Osteocyte (in vitro differentiated cells): Measurements from ENCODE around the gene HTT. TPM values are rescaled to one million over a fixed set of nuclear protein-coding genes. Genes with fewer than 3 reads are reported as not detected.
A peak's percentile ranks its signal among the peaks of the same experiment; 100 is the strongest.

Experiments
- DNase-seq: peaks from one replicate; pipeline ENCODE4 v3.0.0; 2021; ENCODE audit warnings: mixed read lengths; ENCODE audit not compliant: unreplicated experiment; ENCODE audit errors: extremely low spot score
- H3K27ac Mint-ChIP-seq: one replicate; pipeline ENCODE4 v1.8.0; 2021; ENCODE audit warnings: mild to moderate bottlenecking, mixed read lengths; ENCODE audit not compliant: unreplicated experiment
- H3K27me3 Mint-ChIP-seq: one replicate; pipeline ENCODE4 v1.8.0; 2021; ENCODE audit warnings: mixed read lengths; ENCODE audit not compliant: unreplicated experiment
- H3K36me3 Mint-ChIP-seq: one replicate; pipeline ENCODE4 v1.8.0; 2021; ENCODE audit warnings: mixed read lengths; ENCODE audit not compliant: unreplicated experiment
- H3K4me1 Mint-ChIP-seq: one replicate; pipeline ENCODE4 v1.8.0; 2021; ENCODE audit warnings: mixed read lengths; ENCODE audit not compliant: unreplicated experiment
- H3K4me3 Mint-ChIP-seq: one replicate; pipeline ENCODE4 v1.8.0; 2021; ENCODE audit warnings: mild to moderate bottlenecking, moderate library complexity, mixed read lengths; ENCODE audit not compliant: unreplicated experiment
- H3K9me3 Mint-ChIP-seq: one replicate; pipeline ENCODE4 v1.8.0; 2021; ENCODE audit warnings: mixed read lengths; ENCODE audit not compliant: unreplicated experiment
- CTCF ChIP-seq: fragments of 200-600 bp; sonication (generic); IDR thresholded peaks from 2 replicates; pipeline ENCODE4 v1.5.0; 2021; ENCODE audit warnings: antibody characterized with exemption, mild to moderate bottlenecking, moderate library complexity
- total RNA-seq: library from RNA; stranded (reverse); gene quantifications from 2 replicates; pipeline ENCODE4 v1.2.1, GENCODE V29; 2021

Gene HTT
- total RNA-seq, 1 donor from 2014 or later = 51.3 TPM

DNA sequence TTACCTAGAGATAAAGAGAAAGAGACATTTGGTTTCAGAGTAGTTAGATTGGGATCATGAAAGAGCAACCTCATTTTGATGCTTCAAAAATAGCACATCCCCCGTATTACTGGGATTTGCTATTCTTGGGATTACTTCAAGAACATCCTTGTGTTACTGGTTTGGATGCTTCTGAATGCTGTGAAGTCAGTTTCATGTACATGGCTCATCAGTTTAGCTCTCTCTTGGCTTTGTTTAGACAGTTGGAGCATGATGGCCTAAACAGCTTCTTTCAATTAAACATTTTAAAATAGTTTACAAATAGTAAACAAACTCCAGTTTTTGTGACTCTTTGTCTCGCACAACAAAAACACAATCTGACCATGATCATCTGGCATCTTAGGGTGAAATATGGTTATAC, 23.9 kb downstream of the HTT start:
- peaks cover 28% of the 10 kb centered on the region for H3K36me3 Mint-ChIP-seq

DNA sequence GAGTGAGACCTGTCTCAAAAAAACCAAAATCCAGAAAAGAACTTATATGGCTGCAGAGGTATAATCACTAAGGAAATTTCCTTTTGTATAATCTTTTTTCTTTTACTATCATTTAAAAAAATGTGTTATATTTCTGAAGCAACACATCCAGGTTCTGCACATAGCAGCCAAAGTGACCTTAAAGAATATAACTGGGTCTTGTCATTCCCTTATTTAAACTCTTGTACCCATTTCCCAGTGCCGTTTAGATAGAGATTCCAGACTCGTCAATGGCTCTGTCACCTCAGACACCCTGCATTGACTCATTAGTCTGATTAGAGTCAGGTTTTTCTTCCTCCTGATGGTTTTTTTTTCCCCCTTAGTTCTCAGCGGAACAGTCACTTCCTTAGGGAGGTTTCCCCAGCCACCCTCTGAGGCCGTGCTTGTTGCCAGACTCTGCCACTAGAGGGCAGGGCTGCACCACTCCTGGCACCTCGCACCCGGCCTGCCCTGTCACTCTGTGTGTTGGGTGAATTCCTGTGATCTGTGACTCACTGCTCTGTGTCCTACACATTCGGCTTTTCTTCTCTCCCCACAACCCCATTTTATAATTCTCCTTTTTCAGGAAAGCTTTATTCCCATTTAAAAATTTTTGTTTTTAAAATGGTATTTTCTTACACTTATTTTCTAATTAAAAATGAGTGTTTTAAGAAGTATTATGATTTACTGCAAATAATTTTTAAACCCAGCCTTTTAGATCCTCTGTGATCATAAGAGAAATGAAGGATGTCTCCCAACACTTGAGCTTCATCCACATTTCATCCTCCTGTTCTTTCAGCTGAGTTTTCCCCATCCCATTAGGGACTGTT, 32.1 kb downstream of the HTT start:
- DNase-seq = peak; percentile 95
- Mint-ChIP-seq H3K27me3 (no peaks in the 10 kb centered on the region), H3K36me3 (peaks cover 33% of the 10 kb centered on the region), H3K4me3 (no peak overlapping the region), H3K9me3 (no peaks in the 10 kb centered on the region), H3K4me1 (peaks cover 20% of the 10 kb centered on the region), H3K27ac (peak overlapping the region; percentile 81)
- TF ChIP-seq CTCF = peak; percentile 99

More for the DNA sequence above, 23.9 kb downstream of the HTT start:
- Mint-ChIP-seq H3K4me3 (no peak overlapping the region), H3K27ac (no peak overlapping the region), H3K27me3 (no peaks in the 10 kb centered on the region), H3K9me3 (no peaks in the 10 kb centered on the region), H3K4me1 (no peaks in the 10 kb centered on the region)
- no peak for TF ChIP-seq CTCF
- DNase-seq = no peak

- no peak overlapping the region for H3K27ac Mint-ChIP-seq
- H3K36me3 Mint-ChIP-seq = peaks cover 27% of the 10 kb centered on the region
- H3K4me1 Mint-ChIP-seq = peaks cover 27% of the 10 kb centered on the region
- no peaks in the 10 kb centered on the region for H3K27me3 Mint-ChIP-seq
- no peak for DNase-seq
- no peaks in the 10 kb centered on the region for H3K9me3 Mint-ChIP-seq
- TF ChIP-seq CTCF = no peak
- no peak overlapping the region for H3K4me3 Mint-ChIP-seq
These were observed 32.8 kb downstream of the HTT start for GRCh38 chr4:3107271-3107670.

DNA sequence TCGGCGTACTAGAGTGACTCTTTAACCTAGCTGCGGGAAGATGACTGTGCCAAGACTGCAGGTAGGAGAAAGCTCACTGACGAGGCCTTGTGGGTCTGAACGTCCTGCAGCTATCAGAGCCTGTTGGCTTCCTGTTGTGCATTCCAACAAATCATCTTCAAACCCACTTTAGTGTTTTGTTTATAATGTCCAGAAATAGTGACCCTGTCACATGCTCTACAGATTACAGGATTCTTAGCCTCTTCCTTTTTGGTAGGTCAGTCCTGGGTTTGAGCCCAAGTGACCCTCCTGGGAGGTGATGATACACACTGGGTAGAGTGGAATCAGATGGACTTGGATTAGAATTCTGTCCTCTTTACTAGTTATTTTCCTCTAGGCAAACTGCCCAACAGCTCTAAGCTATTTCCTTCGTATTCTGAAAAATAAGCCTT, 33.2 kb downstream of the HTT start:
- H3K27ac Mint-ChIP-seq = peak overlapping the region; percentile 16
- no peaks in the 10 kb centered on the region for H3K9me3 Mint-ChIP-seq
- no peaks in the 10 kb centered on the region for H3K27me3 Mint-ChIP-seq
- peaks cover 30% of the 10 kb centered on the region for H3K4me1 Mint-ChIP-seq
- H3K36me3 Mint-ChIP-seq = peaks cover 27% of the 10 kb centered on the region
- no peak for DNase-seq
- TF ChIP-seq CTCF = no peak
- H3K4me3 Mint-ChIP-seq = no peak overlapping the region

GRCh38 chr4:3108211-3108610, 33.7 kb downstream of the HTT start:
- no peaks in the 10 kb centered on the region for H3K9me3 Mint-ChIP-seq
- H3K27me3 Mint-ChIP-seq = no peaks in the 10 kb centered on the region
- peaks cover 30% of the 10 kb centered on the region for H3K4me1 Mint-ChIP-seq
- peak overlapping the region; percentile 16 for H3K27ac Mint-ChIP-seq
- DNase-seq = no peak
- TF ChIP-seq CTCF = no peak
- peaks cover 27% of the 10 kb centered on the region for H3K36me3 Mint-ChIP-seq
- H3K4me3 Mint-ChIP-seq = no peak overlapping the region
